Cardiac fibroblast (primary cell): Measurements from ENCODE around the gene KIRREL3.

Source experiments
- DNase-seq, 2 donors: peaks; one replicate each; pipeline versions ENCODE4 v3.0.0 to v3.0.0-alpha.2; 2010; ENCODE audit warnings: low read depth in 2 of 2
- H3K4me3 ChIP-seq, 2 donors: replicated peaks in 1 of 2; 1 replicate in 1 of 2; 2 replicates in 1 of 2; pipeline ENCODE4 v1.5.1; 2011; ENCODE audit warnings: low read depth in 2 of 2, low read length in 2 of 2, mild to moderate bottlenecking in 2 of 2, moderate library complexity in 1 of 2
- CTCF ChIP-seq: IDR thresholded peaks from one replicate; pipeline ENCODE4 v1.5.1; 2011; ENCODE audit warnings: low read depth, mild to moderate bottlenecking, low read length, inconsistent platforms

Gene KIRREL3

GRCh38 chr11:126639692-126640091 is 360.9 kb downstream of the KIRREL3 start:
- DNase-seq: no peak
- TF ChIP-seq CTCF: no peak

GRCh38 chr11:126638648-126639047 is 361.9 kb downstream of the KIRREL3 start:
- no peak for TF ChIP-seq CTCF
- no peak overlapping the region for H3K4me3 ChIP-seq
- no peak for DNase-seq

More at GRCh38 chr11:126639692-126640091, 360.9 kb downstream of the KIRREL3 start:
- H3K4me3 ChIP-seq: no peak overlapping the region

- peak; percentile 66 to 70 for DNase-seq
- H3K4me3 ChIP-seq: no peak overlapping the region
- TF ChIP-seq CTCF: no peak
These were observed 362.8 kb downstream of the KIRREL3 start for GRCh38 chr11:126637795-126638175.

- no peak for TF ChIP-seq CTCF
- H3K4me3 ChIP-seq: no peak overlapping the region
- DNase-seq: peak; percentile 28 to 42
These were observed 363.4 kb downstream of the KIRREL3 start for GRCh38 chr11:126636911-126637794.

GRCh38 chr11:126635511-126635910 is 365.1 kb downstream of the KIRREL3 start:
- H3K4me3 ChIP-seq: no peak overlapping the region
- no peak for TF ChIP-seq CTCF
- DNase-seq: no peak

GRCh38 chr11:126634963-126635362 is 365.6 kb downstream of the KIRREL3 start:
- no peak for DNase-seq
- no peak for TF ChIP-seq CTCF
- no peak overlapping the region for H3K4me3 ChIP-seq
